Bronchial epithelial cell (primary cell): ENCODE data around the gene NPEPL1. TPM values are rescaled to one million over a fixed set of nuclear protein-coding genes. Genes with fewer than 3 reads are reported as not detected.

ENCODE experiments used
- DNase-seq: peaks from one replicate; pipeline ENCODE4 v3.0.0-alpha.2; 2010; ENCODE audit warnings: low read depth
- FAIRE-seq: peaks from 2 replicates; lab custom pipeline; 2011; peaks lifted over from hg19 to GRCh38; lab: Jason Lieb, UNC
- H3K27me3 ChIP-seq: 2 replicates; pipeline ENCODE4 v1.5.1; 2011; ENCODE audit warnings: low read length; ENCODE audit not compliant: control insufficient read depth, insufficient read depth
- H3K36me3 ChIP-seq: 2 replicates; pipeline ENCODE4 v1.5.1; 2011; ENCODE audit warnings: low read length; ENCODE audit not compliant: control insufficient read depth, insufficient read depth
- H3K4me3 ChIP-seq: 2 replicates; pipeline ENCODE4 v1.5.1; 2011; ENCODE audit warnings: mild to moderate bottlenecking, low read depth, low read length, control low read depth
- CTCF ChIP-seq: IDR thresholded peaks from 2 replicates; pipeline ENCODE4 v1.5.1; 2011; ENCODE audit warnings: mild to moderate bottlenecking, moderate library complexity, low read length, control low read depth, inconsistent platforms; ENCODE audit not compliant: insufficient read depth, severe bottlenecking
- total RNA-seq: library from RNA; depleted of rRNA; stranded (reverse); fragments of >200 nt; gene quantifications from 2 replicates; pipeline ENCODE4 v1.2.1, GENCODE V29; 2014

NPEPL1 gene
- total RNA-seq, 1 donor from 2014 or later: 23.7 TPM

- Histone ChIP-seq H3K36me3 (no peaks in the 10 kb centered on the region), H3K4me3 (peak within 1 kb of the TSS; percentile 86), H3K27me3 (no peaks in the 10 kb centered on the region)
- DNase-seq: peak; percentile 72
- no peak for FAIRE-seq
- peak; percentile 57 for TF ChIP-seq CTCF
Measured at GRCh38 chr20:58650776-58651558, 41.6 kb upstream of the NPEPL1 start, which contains the start of gene STX16. STX16 (plus strand) TSS chr20:58651283; CDS start chr20:58652007, 724 bp downstream.

- H3K36me3 ChIP-seq: no peaks in the 10 kb centered on the region
- no peak for TF ChIP-seq CTCF
- FAIRE-seq (no peak), DNase-seq (no peak)
- H3K27me3 ChIP-seq: no peaks in the 10 kb centered on the region
- H3K4me3 ChIP-seq: peak overlapping the region; percentile 86
Measured at GRCh38 chr20:58651559-58651945, 41.0 kb upstream of the NPEPL1 start.

GRCh38 chr20:58651946-58652605, 40.5 kb upstream of the NPEPL1 start:
- Histone ChIP-seq H3K27me3 (no peaks in the 10 kb centered on the region), H3K4me3 (peak overlapping the region; percentile 86), H3K36me3 (no peaks in the 10 kb centered on the region)
- FAIRE-seq (no peak), DNase-seq (peak; percentile 64)
- TF ChIP-seq CTCF: no peak

GRCh38 chr20:58652606-58653294, 39.9 kb upstream of the NPEPL1 start:
- no peak for TF ChIP-seq CTCF
- H3K27me3 ChIP-seq: no peaks in the 10 kb centered on the region
- H3K36me3 ChIP-seq: no peaks in the 10 kb centered on the region
- H3K4me3 ChIP-seq: peak overlapping the region; percentile 86
- DNase-seq (peak; percentile 22), FAIRE-seq (no peak)

GRCh38 chr20:58654337-58654736, 38.3 kb upstream of the NPEPL1 start:
- no peak for TF ChIP-seq CTCF
- FAIRE-seq (no peak), DNase-seq (no peak)
- Histone ChIP-seq H3K36me3 (no peaks in the 10 kb centered on the region), H3K27me3 (no peaks in the 10 kb centered on the region), H3K4me3 (no peak overlapping the region)
